HepG2 (cell line): ENCODE results near the gene PACS1. TPM values are rescaled to one million over a fixed set of nuclear protein-coding genes. Genes with fewer than 3 reads are reported as not detected.

Experiments
- AKAP8 ChIP-seq: sonication (generic); formaldehyde crosslinking; IDR thresholded peaks from 2 replicates; pipeline ENCODE4 v1.5.1; 2020; ENCODE audit warnings: mild to moderate bottlenecking, missing genetic modification reagents
- CBX5 ChIP-seq: sonication (generic); formaldehyde crosslinking; IDR thresholded peaks from 2 replicates; pipeline ENCODE4 v1.4.0; 2020; ENCODE audit warnings: missing genetic modification reagents, borderline replicate concordance
- EED ChIP-seq: sonication (generic); formaldehyde crosslinking; IDR thresholded peaks from 2 replicates; pipeline ENCODE4 v1.5.0; 2020; ENCODE audit warnings: mild to moderate bottlenecking, missing genetic modification reagents
- GATAD1 ChIP-seq: IDR thresholded peaks from 2 replicates; pipeline ENCODE4 v1.6.1; 2016; ENCODE audit warnings: missing genetic modification reagents, missing compliant biosample characterization
- HDAC2 ChIP-seq: sonication (generic); formaldehyde crosslinking; IDR thresholded peaks from 2 replicates; pipeline ENCODE4 v1.4.0; 2020; ENCODE audit warnings: missing genetic modification reagents
- IRX3 ChIP-seq: sonication (generic); formaldehyde crosslinking; IDR thresholded peaks from 2 replicates; pipeline ENCODE4 v1.8.1; 2023; ENCODE audit warnings: mild to moderate bottlenecking, low read depth, missing genetic modification reagents, borderline replicate concordance
- KLF11 ChIP-seq: IDR thresholded peaks from 2 replicates; pipeline ENCODE4 v1.6.1; 2016; ENCODE audit warnings: missing compliant biosample characterization
- MED1 ChIP-seq: sonication (generic); formaldehyde crosslinking; IDR thresholded peaks from 2 replicates; pipeline ENCODE4 v1.4.0; 2020; ENCODE audit warnings: missing genetic modification reagents
- NCOR1 ChIP-seq: fragments of 200-600 bp; sonication (generic); IDR thresholded peaks from 2 replicates; pipeline ENCODE4 v1.7.0; 2017; ENCODE audit warnings: antibody characterized with exemption, low read length, borderline replicate concordance
- NONO ChIP-seq, 2 experiments: fragments of 450-650 bp in 1 of 2; sonication (generic) in 1 of 2; formaldehyde crosslinking in 1 of 2; IDR thresholded peaks in 1 of 2; conservative IDR thresholded peaks in 1 of 2; 2 replicates each; pipeline versions ENCODE4 v1.6.1 to v1.8.0; 2017 to 2022; ENCODE audit warnings: mild to moderate bottlenecking in 1 of 2, missing genetic modification reagents in 1 of 2, moderate library complexity in 1 of 2
- PITX1 ChIP-seq: sonication (generic); formaldehyde crosslinking; IDR thresholded peaks from 2 replicates; pipeline ENCODE4 v1.5.1; 2020; ENCODE audit warnings: mild to moderate bottlenecking, missing genetic modification reagents
- REPIN1 ChIP-seq: sonication (generic); formaldehyde crosslinking; IDR thresholded peaks from 2 replicates; pipeline ENCODE4 v1.8.0; 2022; ENCODE audit warnings: missing genetic modification reagents, low read depth, mild to moderate bottlenecking, borderline replicate concordance
- TSC22D2 ChIP-seq: sonication (generic); formaldehyde crosslinking; IDR thresholded peaks from 2 replicates; pipeline ENCODE4 v1.5.1; 2020; ENCODE audit warnings: missing genetic modification reagents, mild to moderate bottlenecking, borderline replicate concordance
- ZC3H4 ChIP-seq: sonication (generic); formaldehyde crosslinking; IDR thresholded peaks from 2 replicates; pipeline ENCODE4 v1.4.0; 2020; ENCODE audit warnings: missing genetic modification reagents, borderline replicate concordance
- ZNF292 ChIP-seq: sonication (generic); formaldehyde crosslinking; IDR thresholded peaks from 2 replicates; pipeline ENCODE4 v1.8.1; 2022; ENCODE audit warnings: mild to moderate bottlenecking, low read depth, missing genetic modification reagents, borderline replicate concordance
- ZNF331 ChIP-seq: sonication (generic); formaldehyde crosslinking; IDR thresholded peaks from 2 replicates; pipeline ENCODE4 v1.4.0; 2020; ENCODE audit warnings: missing genetic modification reagents
- ZNF335 ChIP-seq: sonication (generic); formaldehyde crosslinking; IDR thresholded peaks from 2 replicates; pipeline ENCODE4 v1.4.0; 2020; ENCODE audit warnings: missing genetic modification reagents
- ZNF83 ChIP-seq: sonication (generic); formaldehyde crosslinking; IDR thresholded peaks from 2 replicates; pipeline ENCODE4 v1.4.0; 2020; ENCODE audit warnings: missing genetic modification reagents, mild to moderate bottlenecking, borderline replicate concordance
- polyA plus RNA-seq, 8 experiments: library from polyadenylated mRNA; depleted of rRNA in 3 of 8; stranded (reverse) in 7 of 8; unstranded in 1 of 8; fragments of >200 nt; fragmentation: Illumina TruSeq in 4 of 8; extraction: Trizol in 4 of 8; gene quantifications; 2 replicates each; pipeline versions ENCODE4 v1.2.1 to v1.2.3, GENCODE V29; 2011 to 2016; ENCODE audit warnings: low read depth in 4 of 8, missing spikeins in 1 of 8, mixed read lengths in 1 of 8; ENCODE audit not compliant: insufficient read depth in 1 of 8
- total RNA-seq, 5 experiments: library from RNA; depleted of rRNA; stranded (reverse); fragments of >200 nt; fragmentation: Illumina TruSeq; extraction: Trizol; gene quantifications; 2 replicates each; pipeline ENCODE4 v1.2.3, GENCODE V29; 2016; ENCODE audit warnings: low read depth in 1 of 5
- TF ChIP-seq, protein P1 (sequence below): sonication (generic); formaldehyde crosslinking; IDR thresholded peaks from 2 replicates; pipeline ENCODE4 v1.4.0; 2020; ENCODE audit warnings: missing genetic modification reagents
- TF ChIP-seq, protein P2 (sequence below): sonication (generic); formaldehyde crosslinking; IDR thresholded peaks from 2 replicates; pipeline ENCODE4 v1.9.0; 2022; ENCODE audit warnings: missing genetic modification reagents, mild to moderate bottlenecking, borderline replicate concordance
- TF ChIP-seq, protein P3 (sequence below): fragments of 450-650 bp; IDR thresholded peaks from 2 replicates; pipeline ENCODE4 v1.6.1; 2017
- TF ChIP-seq, protein P4 (sequence below): sonication (generic); formaldehyde crosslinking; IDR thresholded peaks from 2 replicates; pipeline ENCODE4 v1.4.0; 2020; ENCODE audit warnings: mild to moderate bottlenecking, missing genetic modification reagents

The PACS1 gene
- total and polyA plus RNA-seq, 2 of the 13 experiments (the other 11 are each of a cell fraction or from before 2014, with no cell fraction given) = 7.6 to 8.6 TPM

DNA sequence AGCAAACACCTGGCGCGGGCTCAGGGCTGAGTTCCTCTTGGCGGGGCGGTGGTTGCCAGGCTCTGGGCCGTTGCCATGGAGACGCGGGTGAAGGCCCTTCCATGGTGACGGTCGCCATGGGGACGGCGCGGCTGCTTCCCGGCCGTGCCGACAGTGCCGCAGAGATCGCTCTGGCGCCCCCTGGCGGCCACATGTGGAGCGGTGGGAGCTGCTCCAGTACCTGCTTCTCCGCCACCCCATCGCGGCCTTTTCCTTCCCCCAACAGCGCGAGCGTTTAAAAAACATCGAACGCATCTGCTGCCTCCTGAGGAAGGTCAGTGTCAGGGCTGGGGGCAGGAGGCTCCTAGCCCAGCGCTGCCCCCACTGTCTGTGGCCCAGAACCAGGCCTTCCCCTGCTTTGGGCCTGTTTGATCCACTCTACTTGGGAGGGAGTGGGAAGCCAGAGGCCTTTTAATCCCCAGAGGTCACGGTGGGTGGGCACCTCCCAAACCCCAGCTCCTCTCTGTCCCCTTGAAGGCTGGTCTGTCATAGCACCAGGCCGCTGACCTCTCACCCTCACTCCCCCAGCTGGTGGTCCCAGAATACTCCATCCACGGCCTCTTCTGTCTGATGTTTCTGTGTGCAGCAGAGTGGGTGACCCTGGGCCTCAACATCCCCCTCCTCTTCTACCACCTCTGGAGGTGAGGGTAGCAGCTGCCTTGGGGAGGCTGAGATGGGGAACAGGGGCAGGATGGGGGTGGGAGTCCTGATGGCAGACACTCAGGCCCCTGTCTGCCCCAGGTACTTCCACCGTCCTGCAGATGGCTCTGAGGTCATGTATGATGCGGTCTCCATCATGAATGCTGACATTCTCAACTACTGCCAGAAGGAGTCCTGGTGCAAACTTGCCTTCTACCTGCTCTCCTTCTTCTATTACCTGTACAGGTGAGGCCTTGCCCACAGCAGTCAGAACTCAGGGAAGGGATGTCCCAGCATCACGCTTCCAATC, 212.7 kb downstream of the PACS1 start (continued):
- no peak for TF ChIP-seq NONO (IDR thresholded peaks at IDR 0.05)
- peak; percentile 82 for TF ChIP-seq NONO (CRISPR knock-in tag; conservative IDR thresholded peaks at IDR 0.05)
- TF ChIP-seq REPIN1 (CRISPR knock-in tag) = no peak; the same call in 1 of the 2 replicates
- peak; percentile 57 for TF ChIP-seq ZNF331 (CRISPR knock-in tag)
- no peak for TF ChIP-seq TSC22D2 (CRISPR knock-in tag)
- TF ChIP-seq GATAD1 (CRISPR knock-in tag) = 0 out of 2 replicates have a peak, but pooled peaks have one; percentile 53
- peak; percentile 37 for TF ChIP-seq PITX1 (CRISPR knock-in tag)
- TF ChIP-seq, protein P1, sequence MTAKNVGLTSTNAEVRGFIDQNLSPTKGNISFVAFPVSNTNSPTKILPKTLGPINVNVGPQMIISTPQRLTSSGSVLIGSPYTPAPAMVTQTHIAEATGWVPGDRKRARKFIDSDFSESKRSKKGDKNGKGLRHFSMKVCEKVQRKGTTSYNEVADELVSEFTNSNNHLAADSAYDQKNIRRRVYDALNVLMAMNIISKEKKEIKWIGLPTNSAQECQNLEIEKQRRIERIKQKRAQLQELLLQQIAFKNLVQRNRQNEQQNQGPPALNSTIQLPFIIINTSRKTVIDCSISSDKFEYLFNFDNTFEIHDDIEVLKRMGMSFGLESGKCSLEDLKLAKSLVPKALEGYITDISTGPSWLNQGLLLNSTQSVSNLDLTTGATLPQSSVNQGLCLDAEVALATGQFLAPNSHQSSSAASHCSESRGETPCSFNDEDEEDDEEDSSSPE = 0 out of 2 replicates have a peak, but pooled peaks have one; percentile 33
- TF ChIP-seq ZNF292 (CRISPR knock-in tag) = no peak
- TF ChIP-seq ZC3H4 (CRISPR knock-in tag) = no peak
- no peak for TF ChIP-seq EED (CRISPR knock-in tag)
- TF ChIP-seq HDAC2 (CRISPR knock-in tag) = peak; percentile 66; the same call in 1 of the 2 replicates
- no peak for TF ChIP-seq ZNF83
- TF ChIP-seq MED1 (CRISPR knock-in tag) = no peak
- TF ChIP-seq KLF11 (CRISPR knock-in tag) = no peak
- TF ChIP-seq, protein P2, sequence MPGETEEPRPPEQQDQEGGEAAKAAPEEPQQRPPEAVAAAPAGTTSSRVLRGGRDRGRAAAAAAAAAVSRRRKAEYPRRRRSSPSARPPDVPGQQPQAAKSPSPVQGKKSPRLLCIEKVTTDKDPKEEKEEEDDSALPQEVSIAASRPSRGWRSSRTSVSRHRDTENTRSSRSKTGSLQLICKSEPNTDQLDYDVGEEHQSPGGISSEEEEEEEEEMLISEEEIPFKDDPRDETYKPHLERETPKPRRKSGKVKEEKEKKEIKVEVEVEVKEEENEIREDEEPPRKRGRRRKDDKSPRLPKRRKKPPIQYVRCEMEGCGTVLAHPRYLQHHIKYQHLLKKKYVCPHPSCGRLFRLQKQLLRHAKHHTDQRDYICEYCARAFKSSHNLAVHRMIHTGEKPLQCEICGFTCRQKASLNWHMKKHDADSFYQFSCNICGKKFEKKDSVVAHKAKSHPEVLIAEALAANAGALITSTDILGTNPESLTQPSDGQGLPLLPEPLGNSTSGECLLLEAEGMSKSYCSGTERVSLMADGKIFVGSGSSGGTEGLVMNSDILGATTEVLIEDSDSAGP = 0 out of 2 replicates have a peak, but pooled peaks have one; percentile 49
- TF ChIP-seq NCOR1 = no peak
- TF ChIP-seq IRX3 (CRISPR knock-in tag) = no peak
- TF ChIP-seq, protein P3, sequence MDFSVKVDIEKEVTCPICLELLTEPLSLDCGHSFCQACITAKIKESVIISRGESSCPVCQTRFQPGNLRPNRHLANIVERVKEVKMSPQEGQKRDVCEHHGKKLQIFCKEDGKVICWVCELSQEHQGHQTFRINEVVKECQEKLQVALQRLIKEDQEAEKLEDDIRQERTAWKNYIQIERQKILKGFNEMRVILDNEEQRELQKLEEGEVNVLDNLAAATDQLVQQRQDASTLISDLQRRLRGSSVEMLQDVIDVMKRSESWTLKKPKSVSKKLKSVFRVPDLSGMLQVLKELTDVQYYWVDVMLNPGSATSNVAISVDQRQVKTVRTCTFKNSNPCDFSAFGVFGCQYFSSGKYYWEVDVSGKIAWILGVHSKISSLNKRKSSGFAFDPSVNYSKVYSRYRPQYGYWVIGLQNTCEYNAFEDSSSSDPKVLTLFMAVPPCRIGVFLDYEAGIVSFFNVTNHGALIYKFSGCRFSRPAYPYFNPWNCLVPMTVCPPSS = no peak
- peak; percentile 99 for TF ChIP-seq AKAP8 (CRISPR knock-in tag)
- TF ChIP-seq, protein P4, sequence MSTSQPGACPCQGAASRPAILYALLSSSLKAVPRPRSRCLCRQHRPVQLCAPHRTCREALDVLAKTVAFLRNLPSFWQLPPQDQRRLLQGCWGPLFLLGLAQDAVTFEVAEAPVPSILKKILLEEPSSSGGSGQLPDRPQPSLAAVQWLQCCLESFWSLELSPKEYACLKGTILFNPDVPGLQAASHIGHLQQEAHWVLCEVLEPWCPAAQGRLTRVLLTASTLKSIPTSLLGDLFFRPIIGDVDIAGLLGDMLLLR (CRISPR knock-in tag) = peak; percentile 54; the same call in 1 of the 2 replicates
- no peak for TF ChIP-seq ZNF335 (CRISPR knock-in tag)
- 0 out of 2 replicates have a peak, but pooled peaks have one; percentile 32 for TF ChIP-seq CBX5 (CRISPR knock-in tag)
